WTC11 (cell line): ENCODE measurements around the gene DDX39B. TPM values are rescaled to one million over a fixed set of nuclear protein-coding genes. Genes with fewer than 3 reads are reported as not detected.

Source experiments
- ATAC-seq: fragments of 200-7000 bp; cut with Tn5 transposase; 2 replicates; pipeline ENCODE4 v1.10.0; 2021; ENCODE audit warnings: mild to moderate bottlenecking, moderate library complexity
- CTCF ChIA-PET: fragments of 300-600 bp; sonication (Branson Sonifier 250); formaldehyde crosslinking; loops from one replicate; lab custom pipeline; 2021; ENCODE audit warnings: antibody characterized with exemption; lab: Charles Lee
- POLR2A ChIA-PET: fragments of 350-600 bp; sonication (Branson Sonifier 250); formaldehyde crosslinking; loops from one replicate; lab custom pipeline; 2021; ENCODE audit warnings: antibody characterized with exemption; lab: Charles Lee
- DNase-seq: peaks from one replicate; pipeline ENCODE4 v3.0.0; 2021; ENCODE audit warnings: low spot score
- H3K27ac Mint-ChIP-seq: 2 replicates; pipeline ENCODE4 v1.8.0; 2021; ENCODE audit warnings: mixed read lengths
- H3K27me3 Mint-ChIP-seq: 2 replicates; pipeline ENCODE4 v1.8.0; 2021; ENCODE audit warnings: low read depth, mild to moderate bottlenecking, moderate library complexity, mixed read lengths
- H3K36me3 Mint-ChIP-seq: 2 replicates; pipeline ENCODE4 v1.8.0; 2021; ENCODE audit warnings: mixed read lengths
- H3K4me1 Mint-ChIP-seq: 2 replicates; pipeline ENCODE4 v1.8.0; 2022; ENCODE audit warnings: mixed read lengths
- H3K4me3 Mint-ChIP-seq: 2 replicates; pipeline ENCODE4 v1.8.0; 2021; ENCODE audit warnings: mild to moderate bottlenecking, moderate library complexity, mixed read lengths
- H3K9me3 Mint-ChIP-seq: 2 replicates; pipeline ENCODE4 v1.8.0; 2021; ENCODE audit warnings: mixed read lengths
- ARID4B ChIP-seq: sonication (generic); formaldehyde crosslinking; IDR thresholded peaks from 2 replicates; pipeline ENCODE4 v1.8.0; 2023; ENCODE audit warnings: missing genetic modification reagents, mild to moderate bottlenecking, borderline replicate concordance
- EMX1 ChIP-seq: fragments of 250-450 bp; sonication (Bioruptor Pico); IDR thresholded peaks from 2 replicates; pipeline ENCODE4 v1.8.0; 2021; ENCODE audit warnings: mild to moderate bottlenecking
- FOXP1 ChIP-seq: sonication (generic); formaldehyde crosslinking; IDR thresholded peaks from 2 replicates; pipeline ENCODE4 v1.8.0; 2022; ENCODE audit warnings: missing genetic modification reagents, mild to moderate bottlenecking, moderate library complexity, borderline replicate concordance
- GRHL2 ChIP-seq: fragments of 250-450 bp; sonication (Bioruptor Pico); IDR thresholded peaks from 2 replicates; pipeline ENCODE4 v1.8.0; 2022; ENCODE audit warnings: mild to moderate bottlenecking, moderate library complexity; ENCODE audit not compliant: insufficient replicate concordance, severe bottlenecking
- MYBL2 ChIP-seq: sonication (generic); formaldehyde crosslinking; IDR thresholded peaks from 2 replicates; pipeline ENCODE4 v1.8.1; 2023; ENCODE audit warnings: mild to moderate bottlenecking, moderate library complexity, missing genetic modification reagents
- NFATC4 ChIP-seq: fragments of 250-450 bp; sonication (Bioruptor Pico); IDR thresholded peaks from 2 replicates; pipeline ENCODE4 v1.9.0; 2021; ENCODE audit warnings: mild to moderate bottlenecking
- NFYB ChIP-seq: sonication (generic); formaldehyde crosslinking; conservative IDR thresholded peaks from 2 replicates; pipeline ENCODE4 v1.8.0; 2022; ENCODE audit warnings: low read depth, missing genetic modification reagents
- RELA ChIP-seq: sonication (generic); formaldehyde crosslinking; IDR thresholded peaks from 2 replicates; pipeline ENCODE4 v1.8.1; 2022; ENCODE audit warnings: missing genetic modification reagents, mild to moderate bottlenecking, borderline replicate concordance
- TCF7 ChIP-seq: sonication (generic); formaldehyde crosslinking; IDR thresholded peaks from 2 replicates; pipeline ENCODE4 v1.8.0; 2022; ENCODE audit warnings: mild to moderate bottlenecking, low read depth, missing genetic modification reagents, moderate library complexity
- TEAD1 ChIP-seq: sonication (generic); formaldehyde crosslinking; IDR thresholded peaks from 2 replicates; pipeline ENCODE4 v1.8.0; 2022; ENCODE audit warnings: mild to moderate bottlenecking, missing genetic modification reagents
- TEAD4 ChIP-seq: sonication (generic); formaldehyde crosslinking; IDR thresholded peaks from 2 replicates; pipeline ENCODE4 v1.8.0; 2022; ENCODE audit warnings: mild to moderate bottlenecking, missing genetic modification reagents
- ZNF317 ChIP-seq: sonication (generic); formaldehyde crosslinking; IDR thresholded peaks from 2 replicates; pipeline ENCODE4 v1.8.1; 2023; ENCODE audit warnings: low read depth, mild to moderate bottlenecking, moderate library complexity, missing genetic modification reagents, borderline replicate concordance
- total RNA-seq: library from RNA; stranded (reverse); gene quantifications from 3 replicates; pipeline ENCODE4 v1.2.3, GENCODE V29; 2021
- TF ChIP-seq, protein P1 (sequence below): sonication (generic); formaldehyde crosslinking; IDR thresholded peaks from 2 replicates; pipeline ENCODE4 v1.8.1; 2023; ENCODE audit warnings: mild to moderate bottlenecking, missing genetic modification reagents
- TF ChIP-seq, protein P2 (sequence below): sonication (generic); formaldehyde crosslinking; IDR thresholded peaks from 2 replicates; pipeline ENCODE4 v1.8.1; 2022; ENCODE audit warnings: low read depth, missing genetic modification reagents, borderline replicate concordance
- TF ChIP-seq, protein P3 (sequence below): sonication (generic); formaldehyde crosslinking; IDR thresholded peaks from 2 replicates; pipeline ENCODE4 v1.8.0; 2022; ENCODE audit warnings: mild to moderate bottlenecking, missing genetic modification reagents
- TF ChIP-seq, protein P4 (sequence below): fragments of 250-450 bp; sonication (Bioruptor Pico); IDR thresholded peaks from 2 replicates; pipeline ENCODE4 v1.9.0; 2021; ENCODE audit warnings: mild to moderate bottlenecking

Gene DDX39B
- total RNA-seq, 1 experiment from 2014 or later: 712 TPM

GRCh38 chr6:31498748-31499147 lies 43.1 kb downstream of the DDX39B start:
- peak overlapping the region; percentile 94 for H3K27ac Mint-ChIP-seq

DNA sequence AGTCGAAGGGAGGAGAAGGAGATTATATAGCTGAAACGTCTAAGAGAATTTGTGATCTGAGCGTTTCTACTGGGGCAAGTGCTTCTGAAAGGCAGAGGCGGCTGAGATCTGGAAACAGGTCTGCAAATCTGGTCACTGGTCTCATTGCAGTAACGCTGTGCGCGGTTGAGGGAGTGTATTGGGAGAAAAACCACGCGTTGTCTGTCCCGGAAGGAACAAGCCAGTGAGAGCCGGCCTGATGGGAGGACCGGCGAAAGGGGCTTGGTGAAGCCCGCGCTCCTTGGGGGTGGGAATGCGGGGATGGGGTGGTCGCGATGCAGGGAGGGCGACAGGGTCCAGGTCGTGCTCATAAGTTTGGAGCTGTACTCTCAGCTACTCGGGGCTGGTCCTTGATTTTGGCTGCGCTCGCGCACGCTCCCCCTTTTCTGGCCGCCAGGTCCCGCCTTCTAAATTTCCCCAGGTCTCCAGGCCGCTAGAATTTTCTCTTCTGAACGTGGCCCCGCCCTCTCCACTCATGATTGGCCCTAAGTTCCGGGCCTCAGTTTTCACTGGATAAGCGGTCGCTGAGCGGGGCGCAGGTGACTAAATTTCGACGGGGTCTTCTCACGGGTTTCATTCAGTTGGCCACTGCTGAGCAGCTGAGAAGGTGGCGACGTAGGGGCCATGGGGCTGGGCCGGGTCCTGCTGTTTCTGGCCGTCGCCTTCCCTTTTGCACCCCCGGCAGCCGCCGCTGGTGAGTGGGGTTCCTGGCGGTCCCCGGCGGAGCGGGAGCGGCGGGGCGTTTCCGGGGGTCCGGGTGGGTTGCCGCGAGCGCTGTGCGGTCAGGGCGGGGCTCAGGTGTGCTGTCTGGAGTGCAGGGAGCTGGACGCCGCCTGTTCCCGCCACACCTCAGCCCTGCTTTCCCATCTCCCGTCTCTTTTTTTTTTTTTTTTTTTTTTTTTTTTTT lies 44.0 kb downstream of the DDX39B start, which contains the start of gene MICB:
Gene MICB (plus strand): TSS at position 615 of the 946 bp plus-strand sequence. CDS start 49 bp downstream, at position 664.
- POLR2A ChIA-PET: interaction anchor here (0.6 to 3.2 kb wide), 8 partner anchors 16 to 242 kb away, joined by 3 to 22 read pairs (median 4); partner anchors contain the start of genes ATP6V1G2, DDX39B, MCCD1 and MICA
- peak; percentile 69 for ATAC-seq
- Mint-ChIP-seq H3K36me3 (no peaks in the 10 kb centered on the region), H3K27me3 (peaks cover 30% of the 10 kb centered on the region), H3K27ac (peak within 1 kb of the TSS; percentile 94), H3K4me3 (peak within 1 kb of the TSS; percentile 100), H3K4me1 (peaks cover 54% of the 10 kb centered on the region), H3K9me3 (no peaks in the 10 kb centered on the region)
- CTCF ChIA-PET: interaction anchor here (0.6 to 2.1 kb wide), 13 partner anchors 31 to 131 kb away, joined by 3 to 12 read pairs (median 4); partner anchors contain the start of genes ATP6V1G2 and MCCD1
- DNase-seq: peak; percentile 91
- TF ChIP-seq TEAD4 (CRISPR knock-in tag): no peak
- TF ChIP-seq, protein P1, sequence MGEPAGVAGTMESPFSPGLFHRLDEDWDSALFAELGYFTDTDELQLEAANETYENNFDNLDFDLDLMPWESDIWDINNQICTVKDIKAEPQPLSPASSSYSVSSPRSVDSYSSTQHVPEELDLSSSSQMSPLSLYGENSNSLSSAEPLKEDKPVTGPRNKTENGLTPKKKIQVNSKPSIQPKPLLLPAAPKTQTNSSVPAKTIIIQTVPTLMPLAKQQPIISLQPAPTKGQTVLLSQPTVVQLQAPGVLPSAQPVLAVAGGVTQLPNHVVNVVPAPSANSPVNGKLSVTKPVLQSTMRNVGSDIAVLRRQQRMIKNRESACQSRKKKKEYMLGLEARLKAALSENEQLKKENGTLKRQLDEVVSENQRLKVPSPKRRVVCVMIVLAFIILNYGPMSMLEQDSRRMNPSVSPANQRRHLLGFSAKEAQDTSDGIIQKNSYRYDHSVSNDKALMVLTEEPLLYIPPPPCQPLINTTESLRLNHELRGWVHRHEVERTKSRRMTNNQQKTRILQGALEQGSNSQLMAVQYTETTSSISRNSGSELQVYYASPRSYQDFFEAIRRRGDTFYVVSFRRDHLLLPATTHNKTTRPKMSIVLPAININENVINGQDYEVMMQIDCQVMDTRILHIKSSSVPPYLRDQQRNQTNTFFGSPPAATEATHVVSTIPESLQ (CRISPR knock-in tag): no peak
- TF ChIP-seq, protein P2, sequence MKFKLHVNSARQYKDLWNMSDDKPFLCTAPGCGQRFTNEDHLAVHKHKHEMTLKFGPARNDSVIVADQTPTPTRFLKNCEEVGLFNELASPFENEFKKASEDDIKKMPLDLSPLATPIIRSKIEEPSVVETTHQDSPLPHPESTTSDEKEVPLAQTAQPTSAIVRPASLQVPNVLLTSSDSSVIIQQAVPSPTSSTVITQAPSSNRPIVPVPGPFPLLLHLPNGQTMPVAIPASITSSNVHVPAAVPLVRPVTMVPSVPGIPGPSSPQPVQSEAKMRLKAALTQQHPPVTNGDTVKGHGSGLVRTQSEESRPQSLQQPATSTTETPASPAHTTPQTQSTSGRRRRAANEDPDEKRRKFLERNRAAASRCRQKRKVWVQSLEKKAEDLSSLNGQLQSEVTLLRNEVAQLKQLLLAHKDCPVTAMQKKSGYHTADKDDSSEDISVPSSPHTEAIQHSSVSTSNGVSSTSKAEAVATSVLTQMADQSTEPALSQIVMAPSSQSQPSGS (CRISPR knock-in tag): no peak
- TF ChIP-seq TCF7 (CRISPR knock-in tag): no peak
- no peak for TF ChIP-seq NFATC4 (CRISPR knock-in tag)
- TF ChIP-seq TEAD1: no peak
- TF ChIP-seq RELA (CRISPR knock-in tag): no peak
- no peak for TF ChIP-seq GRHL2 (CRISPR knock-in tag)
- no peak for TF ChIP-seq EMX1 (CRISPR knock-in tag)
- TF ChIP-seq FOXP1 (CRISPR knock-in tag): peak; percentile 22; the same call in 1 of the 2 replicates
- TF ChIP-seq, protein P3, sequence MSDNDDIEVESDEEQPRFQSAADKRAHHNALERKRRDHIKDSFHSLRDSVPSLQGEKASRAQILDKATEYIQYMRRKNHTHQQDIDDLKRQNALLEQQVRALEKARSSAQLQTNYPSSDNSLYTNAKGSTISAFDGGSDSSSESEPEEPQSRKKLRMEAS (CRISPR knock-in tag): peak; percentile 17; the same call in 1 of the 2 replicates

More at GRCh38 chr6:31498748-31499147, 43.1 kb downstream of the DDX39B start:
- CTCF ChIA-PET: interaction anchor here (0.6 to 2.1 kb wide), 10 partner anchors 30 to 132 kb away, joined by 3 to 12 read pairs (median 4); partner anchors contain the start of genes ATP6V1G2 and MCCD1
- Mint-ChIP-seq H3K36me3 (no peaks in the 10 kb centered on the region), H3K27me3 (peaks cover 30% of the 10 kb centered on the region), H3K4me3 (peak overlapping the region; percentile 100), H3K4me1 (peaks cover 48% of the 10 kb centered on the region), H3K9me3 (no peaks in the 10 kb centered on the region)
- POLR2A ChIA-PET: interaction anchor here (0.6 to 3.2 kb wide), 5 partner anchors 15 to 241 kb away, joined by 3 to 22 read pairs (median 3); partner anchors contain the start of genes DDX39B, MICA and MSH5
- ATAC-seq (no peak), DNase-seq (peak; percentile 49)
- TF ChIP-seq, protein P4, sequence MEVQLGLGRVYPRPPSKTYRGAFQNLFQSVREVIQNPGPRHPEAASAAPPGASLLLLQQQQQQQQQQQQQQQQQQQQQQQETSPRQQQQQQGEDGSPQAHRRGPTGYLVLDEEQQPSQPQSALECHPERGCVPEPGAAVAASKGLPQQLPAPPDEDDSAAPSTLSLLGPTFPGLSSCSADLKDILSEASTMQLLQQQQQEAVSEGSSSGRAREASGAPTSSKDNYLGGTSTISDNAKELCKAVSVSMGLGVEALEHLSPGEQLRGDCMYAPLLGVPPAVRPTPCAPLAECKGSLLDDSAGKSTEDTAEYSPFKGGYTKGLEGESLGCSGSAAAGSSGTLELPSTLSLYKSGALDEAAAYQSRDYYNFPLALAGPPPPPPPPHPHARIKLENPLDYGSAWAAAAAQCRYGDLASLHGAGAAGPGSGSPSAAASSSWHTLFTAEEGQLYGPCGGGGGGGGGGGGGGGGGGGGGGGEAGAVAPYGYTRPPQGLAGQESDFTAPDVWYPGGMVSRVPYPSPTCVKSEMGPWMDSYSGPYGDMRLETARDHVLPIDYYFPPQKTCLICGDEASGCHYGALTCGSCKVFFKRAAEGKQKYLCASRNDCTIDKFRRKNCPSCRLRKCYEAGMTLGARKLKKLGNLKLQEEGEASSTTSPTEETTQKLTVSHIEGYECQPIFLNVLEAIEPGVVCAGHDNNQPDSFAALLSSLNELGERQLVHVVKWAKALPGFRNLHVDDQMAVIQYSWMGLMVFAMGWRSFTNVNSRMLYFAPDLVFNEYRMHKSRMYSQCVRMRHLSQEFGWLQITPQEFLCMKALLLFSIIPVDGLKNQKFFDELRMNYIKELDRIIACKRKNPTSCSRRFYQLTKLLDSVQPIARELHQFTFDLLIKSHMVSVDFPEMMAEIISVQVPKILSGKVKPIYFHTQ: no peak
- TF ChIP-seq TCF7 (CRISPR knock-in tag): no peak
- no peak for TF ChIP-seq ARID4B
- TF ChIP-seq NFYB (CRISPR knock-in tag): no peak
- no peak for TF ChIP-seq ZNF317 (CRISPR knock-in tag)
- no peak for TF ChIP-seq MYBL2 (CRISPR knock-in tag)
